ENCODE results near the gene ZNF816.
"Not testable (repeated sequence)": the region's sequence is repeated elsewhere in the genome, so short reads cannot be mapped to it uniquely, and the experiment has no call there.

The ZNF816 gene

GRCh38 chr19:52923778-52924593, 38.7 kb downstream of the ZNF816 start:
- DNase-seq: no peak

- DNase-seq: peak; percentile 75
Measured at GRCh38 chr19:52922841-52923777, 39.6 kb downstream of the ZNF816 start, which contains the start of gene ZNF888. Gene ZNF888, minus strand, starts transcription at chr19:52923428. Its CDS starts 5,555 bp downstream, at chr19:52917873.

- no peak for DNase-seq
Measured at GRCh38 chr19:52917531-52917930, 45.1 kb downstream of the ZNF816 start.

GRCh38 chr19:52910648-52911047, 52.0 kb downstream of the ZNF816 start:
- no peak for DNase-seq

GRCh38 chr19:52904052-52904780, 58.5 kb downstream of the ZNF816 start:
- DNase-seq: not testable (repeated sequence)

GRCh38 chr19:52901842-52902241, 60.8 kb downstream of the ZNF816 start:
- no peak for DNase-seq

Data from NCI-H748 treated with DMSO at 0.1 percent for 48 hours (cell line).